ENCODE measurements around the gene TADA2B.

Gene TADA2B

GRCh38 chr4:7042503-7043283 lies 479 bp upstream of the TADA2B start:
- DNase-seq = peak; percentile 91

DNA sequence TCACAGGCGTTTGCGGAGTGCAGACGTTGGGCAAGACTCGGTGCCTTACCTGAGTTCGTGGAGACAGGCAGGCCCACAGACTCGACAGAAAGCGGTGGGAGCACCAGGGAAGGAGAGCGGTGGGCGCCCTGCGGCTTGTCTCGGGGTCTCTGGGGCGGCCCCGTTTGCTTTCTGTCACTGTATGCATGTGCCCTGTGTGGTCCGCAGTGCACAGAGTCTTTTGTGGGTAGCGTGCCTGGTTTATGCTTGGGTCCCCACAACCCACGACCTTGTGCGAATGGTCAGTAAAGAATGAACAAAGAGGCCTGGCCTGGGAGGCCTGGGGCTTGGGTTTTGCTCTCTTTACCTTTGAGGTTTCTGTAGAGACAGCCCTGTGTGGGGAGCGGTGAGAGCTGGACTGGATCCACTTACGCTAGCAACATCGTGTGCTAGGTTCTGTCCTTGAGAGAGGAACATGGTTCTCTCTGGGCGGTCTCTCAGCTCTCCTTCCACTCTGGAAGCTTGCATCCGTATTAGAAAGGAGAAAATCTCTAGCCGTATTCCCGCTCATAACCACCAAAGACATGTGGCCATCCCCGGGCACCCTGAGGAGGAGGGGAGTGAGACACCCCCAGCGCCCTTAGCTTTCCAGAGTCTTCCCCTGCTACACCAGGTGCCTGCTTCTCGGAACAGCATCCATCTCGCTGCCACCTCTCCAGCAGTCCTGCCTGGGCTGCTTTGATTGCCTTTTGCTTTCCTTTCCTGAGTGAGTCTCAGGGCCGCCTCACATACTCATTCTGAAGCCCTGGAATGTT lies 1.2 kb downstream of the TADA2B start:
- no peak for DNase-seq

- DNase-seq = no peak
Observed at GRCh38 chr4:7045553-7045952, 2.4 kb downstream of the TADA2B start.

GRCh38 chr4:7045961-7046921 lies 3.1 kb downstream of the TADA2B start:
- no peak for DNase-seq

GRCh38 chr4:7046971-7047370 lies 3.8 kb downstream of the TADA2B start:
- DNase-seq = no peak

DNA sequence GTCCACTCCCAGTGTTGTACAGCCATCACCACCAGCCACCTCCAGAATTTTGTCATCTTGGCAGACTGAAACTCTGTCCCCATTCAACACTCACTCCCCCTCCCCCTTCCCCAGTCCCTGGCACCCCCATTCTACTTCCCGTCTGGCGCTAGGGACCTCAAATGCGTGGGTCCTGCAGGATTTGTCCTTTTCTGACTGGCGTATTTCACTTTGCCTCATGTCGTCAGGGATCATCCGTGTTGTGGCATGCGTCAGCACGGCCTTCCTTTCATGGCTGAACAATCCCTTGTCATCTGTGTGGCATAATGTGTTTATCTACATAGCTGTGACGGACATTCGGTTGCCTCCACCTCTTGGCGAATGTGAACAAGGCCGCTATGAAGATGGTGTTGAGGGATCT lies 5.5 kb downstream of the TADA2B start:
- DNase-seq = no peak

DNA sequence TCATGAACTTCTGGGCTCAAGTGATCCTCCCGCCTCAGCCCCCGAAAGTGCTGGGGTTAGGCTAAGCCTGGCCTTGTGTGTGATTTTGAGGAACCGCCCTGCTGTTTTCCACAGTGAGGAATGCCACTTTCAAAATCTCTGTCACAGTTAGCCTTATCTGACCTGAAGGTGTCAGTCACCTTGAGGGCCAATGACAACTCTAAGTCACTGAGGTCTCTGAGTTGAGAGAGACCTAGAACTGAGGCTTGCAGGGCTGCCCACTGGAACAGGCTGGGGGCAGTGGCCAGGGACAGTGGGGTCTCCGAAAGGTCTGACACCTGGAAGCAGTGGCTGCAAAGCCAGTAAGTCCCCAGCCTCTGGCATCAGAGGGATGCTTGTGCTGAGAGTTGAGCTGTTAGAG lies 6.1 kb downstream of the TADA2B start:
- no peak for DNase-seq

DNA sequence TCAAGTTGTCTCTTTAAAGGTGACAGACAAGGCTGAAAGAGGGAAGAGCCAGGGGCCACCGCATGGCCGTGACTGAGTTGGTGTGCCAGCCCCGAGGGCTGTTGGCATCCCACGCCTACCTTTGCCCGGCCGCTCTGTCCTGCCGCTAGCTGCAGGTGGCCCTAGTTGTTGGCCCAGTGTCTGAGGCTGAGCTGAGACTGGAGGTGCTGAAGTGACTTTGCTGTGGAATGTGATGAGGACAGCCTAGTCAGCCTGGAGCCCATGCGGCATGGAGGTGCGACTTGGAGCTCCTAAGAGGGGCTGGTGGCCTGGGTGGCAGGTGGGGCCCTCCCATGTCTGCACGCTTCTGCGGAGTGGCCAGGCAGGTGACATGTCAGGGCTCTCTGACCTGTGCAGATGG lies 6.6 kb downstream of the TADA2B start:
- no peak for DNase-seq

DNA sequence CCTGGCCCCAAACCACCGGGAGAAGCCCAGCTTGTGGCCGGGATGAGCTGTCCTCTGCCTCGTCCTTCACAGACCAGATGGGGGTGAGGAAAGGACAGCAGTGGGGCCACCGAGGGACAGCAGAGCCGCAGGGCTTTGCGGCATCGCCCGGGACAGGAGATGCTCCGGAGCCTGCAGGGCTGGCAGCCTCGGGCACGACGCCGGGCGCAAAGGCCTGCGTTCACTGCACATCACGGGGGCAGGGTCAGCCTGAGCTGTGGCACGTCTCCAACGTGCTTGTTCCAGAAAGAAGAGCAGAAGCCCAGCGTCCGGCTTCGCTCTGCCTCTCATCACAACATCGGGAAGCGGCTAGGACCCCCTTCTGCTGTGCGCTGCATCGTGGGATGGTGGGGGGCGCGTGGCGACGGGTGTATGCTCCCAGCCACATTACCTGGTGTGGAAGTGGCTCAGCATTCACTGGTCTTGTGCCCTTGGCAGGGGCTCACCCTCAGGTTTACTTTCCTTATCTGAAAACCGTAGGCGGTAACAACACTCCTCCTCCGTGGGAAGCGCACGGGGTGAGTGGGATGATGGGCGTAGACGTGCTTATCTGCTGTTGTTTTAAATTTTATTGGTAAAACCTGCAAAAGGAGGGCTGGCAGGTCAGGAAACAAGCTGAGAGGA lies 7.4 kb downstream of the TADA2B start:
- DNase-seq = no peak

DNA sequence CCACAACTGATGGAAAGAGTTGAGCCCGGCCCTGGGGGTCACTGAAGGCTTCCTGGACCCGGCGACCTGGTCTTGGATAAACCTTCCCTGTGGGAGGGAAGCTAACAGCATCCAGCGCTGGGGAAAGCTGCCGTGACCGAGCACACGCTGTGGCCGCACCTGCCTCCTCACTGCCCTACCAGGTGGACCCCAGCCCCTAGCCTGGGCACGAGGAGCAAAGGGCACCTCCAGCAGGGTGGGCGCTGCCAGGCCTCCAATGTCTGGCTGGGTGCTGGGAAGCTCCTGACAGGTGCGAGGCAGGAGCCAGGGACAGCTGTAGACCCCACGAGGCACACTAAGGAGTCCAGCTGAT lies 7.9 kb downstream of the TADA2B start:
- no peak for DNase-seq

GRCh38 chr4:7051905-7052304 lies 8.7 kb downstream of the TADA2B start:
- DNase-seq = no peak

- DNase-seq = no peak
Observed at GRCh38 chr4:7052313-7052712, 9.1 kb downstream of the TADA2B start.

DNA sequence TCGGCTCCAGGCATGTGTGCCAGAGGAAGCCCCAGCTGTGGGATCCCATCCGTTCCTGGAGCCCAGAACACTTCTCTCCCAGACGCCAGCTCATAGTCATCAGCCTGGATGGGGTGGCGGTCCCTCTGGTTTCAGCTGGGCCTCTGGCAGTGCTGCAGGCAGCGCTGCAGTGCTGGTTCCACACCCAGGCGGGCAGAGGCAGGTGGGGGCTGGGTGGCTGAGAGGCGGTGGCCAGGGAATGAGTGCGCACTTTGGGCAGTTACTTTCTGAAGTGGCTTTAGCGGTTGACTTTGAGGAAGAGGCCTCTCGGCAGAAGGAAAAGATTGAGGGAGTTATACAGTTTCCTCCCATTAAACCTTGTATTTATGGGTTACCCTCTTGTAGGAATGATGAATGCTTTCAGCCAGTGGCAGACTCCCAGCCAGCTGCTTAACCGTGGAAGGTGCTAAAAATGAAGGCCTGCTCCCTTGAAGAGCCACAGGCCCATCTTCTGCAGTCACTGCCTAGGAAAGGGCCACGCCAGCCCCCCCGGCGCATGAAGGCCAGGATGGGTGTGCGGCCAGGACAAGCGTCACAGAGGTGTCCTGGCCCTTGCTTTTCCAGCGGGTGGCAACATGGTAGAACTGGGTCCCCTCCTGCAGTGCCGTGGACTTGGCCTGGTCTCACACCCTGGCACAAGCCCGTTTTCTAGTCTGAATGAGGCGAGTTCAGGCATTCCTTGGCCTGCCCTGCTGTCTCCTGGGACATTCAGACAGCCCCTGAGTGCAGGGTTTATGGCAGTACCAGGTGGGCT lies 9.9 kb downstream of the TADA2B start:
- DNase-seq = no peak

DNA sequence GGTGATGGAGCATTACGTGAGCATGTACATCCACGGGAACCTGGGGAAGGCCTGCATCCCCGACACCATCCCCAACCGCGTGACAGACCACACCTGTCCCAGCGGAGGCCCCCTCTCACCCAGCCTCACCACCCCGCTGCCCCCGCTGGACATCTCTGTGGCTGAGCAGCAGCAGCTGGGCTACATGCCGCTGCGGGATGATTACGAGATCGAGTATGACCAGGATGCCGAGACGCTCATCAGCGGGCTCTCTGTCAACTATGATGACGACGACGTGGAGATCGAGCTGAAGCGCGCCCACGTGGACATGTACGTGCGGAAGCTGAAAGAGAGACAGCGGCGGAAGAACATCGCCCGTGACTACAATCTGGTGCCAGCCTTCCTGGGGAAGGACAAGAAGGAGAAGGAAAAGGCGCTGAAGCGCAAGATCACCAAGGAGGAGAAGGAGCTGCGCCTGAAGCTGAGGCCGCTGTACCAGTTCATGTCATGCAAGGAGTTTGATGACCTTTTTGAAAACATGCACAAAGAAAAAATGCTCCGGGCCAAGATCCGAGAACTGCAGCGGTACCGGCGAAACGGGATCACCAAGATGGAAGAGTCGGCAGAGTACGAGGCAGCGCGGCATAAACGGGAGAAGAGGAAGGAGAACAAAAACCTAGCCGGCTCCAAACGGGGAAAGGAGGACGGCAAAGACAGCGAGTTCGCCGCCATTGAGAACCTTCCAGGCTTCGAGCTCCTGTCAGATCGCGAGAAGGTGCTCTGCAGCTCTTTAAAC lies 11.1 kb downstream of the TADA2B start:
- no peak for DNase-seq

DNA sequence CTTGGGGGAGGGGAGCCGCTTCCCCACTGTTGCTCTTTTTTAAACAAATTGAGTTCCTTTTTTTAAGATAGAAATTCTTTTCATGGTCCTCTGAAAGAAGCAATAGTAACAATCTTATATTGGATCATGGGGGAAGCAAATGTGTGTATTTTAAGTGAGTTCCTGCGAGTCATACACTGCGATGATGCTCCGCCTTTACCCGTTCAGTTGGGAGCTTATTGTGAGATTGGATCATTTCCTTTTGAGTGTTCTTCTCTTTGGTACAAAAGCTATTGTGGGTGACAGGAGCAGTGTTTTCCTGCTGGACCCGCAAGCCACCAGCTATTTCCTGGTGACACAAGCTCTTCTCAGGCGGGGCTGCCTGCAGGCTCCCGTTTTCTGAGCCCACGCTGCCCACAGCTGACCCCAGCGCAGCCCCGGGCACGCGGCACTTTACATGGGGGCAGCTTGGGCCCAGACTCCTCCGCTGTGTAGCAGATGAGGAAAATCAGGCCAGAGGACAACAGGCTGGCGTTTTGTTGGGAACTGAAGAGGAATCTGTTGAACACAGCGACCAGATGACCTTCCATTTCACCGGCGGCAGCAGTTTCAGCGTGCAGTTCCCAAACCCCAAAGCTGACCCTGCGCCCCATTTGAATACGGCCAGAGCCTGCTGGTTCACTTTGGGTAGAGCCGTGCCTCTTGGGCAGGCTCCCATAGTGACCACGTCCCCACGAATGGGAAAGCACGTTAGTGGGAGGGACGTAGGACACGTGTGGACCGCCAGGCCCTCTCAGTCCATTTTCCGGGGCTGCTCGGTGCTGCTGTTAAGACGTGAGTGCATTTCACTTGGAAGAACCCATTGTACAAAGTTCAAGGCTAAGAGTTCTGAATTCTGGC lies 12.2 kb downstream of the TADA2B start:
- no peak for DNase-seq

- DNase-seq = no peak
Observed at GRCh38 chr4:7055990-7056325, 12.8 kb downstream of the TADA2B start.

DNA sequence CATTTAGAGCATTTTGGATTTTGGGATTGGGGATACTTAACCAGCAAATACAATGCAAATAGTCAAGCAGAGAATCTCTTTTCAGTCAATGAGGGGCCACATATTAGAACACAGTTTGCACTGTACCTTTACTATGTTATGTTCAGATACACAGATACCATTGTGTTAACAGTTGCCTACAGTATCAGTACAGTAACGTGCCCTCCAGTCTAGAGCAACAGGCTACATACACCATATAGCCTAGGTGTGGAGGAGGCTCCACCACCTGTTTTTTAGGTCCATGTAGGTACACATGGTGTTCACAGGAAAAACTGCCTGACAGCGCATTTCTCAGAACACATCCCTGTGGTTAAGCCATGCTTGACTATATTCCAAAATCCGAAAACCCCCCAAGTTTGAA lies 15.6 kb downstream of the TADA2B start:
- DNase-seq = no peak

- DNase-seq = no peak
Observed at GRCh38 chr4:7059662-7060061, 16.5 kb downstream of the TADA2B start.

GRCh38 chr4:7060346-7061150 lies 17.4 kb downstream of the TADA2B start:
- no peak for DNase-seq
